HG03442 (cell line): Measurements from ENCODE around the gene RBPJ.
"Not testable (repeated sequence)": the region's sequence is repeated elsewhere in the genome, so short reads cannot be mapped to it uniquely, and the experiment has no call there.

Source experiments
- ATAC-seq: cut with Tn5 transposase; IDR thresholded peaks from one replicate; pipeline ENCODE4 v1.9.1; 2021; ENCODE audit warnings: mild to moderate bottlenecking, moderate library complexity; ENCODE audit not compliant: unreplicated experiment

The RBPJ gene

GRCh38 chr4:26300314-26301307 lies 20.2 kb upstream of the RBPJ start:
- ATAC-seq: no peak

DNA sequence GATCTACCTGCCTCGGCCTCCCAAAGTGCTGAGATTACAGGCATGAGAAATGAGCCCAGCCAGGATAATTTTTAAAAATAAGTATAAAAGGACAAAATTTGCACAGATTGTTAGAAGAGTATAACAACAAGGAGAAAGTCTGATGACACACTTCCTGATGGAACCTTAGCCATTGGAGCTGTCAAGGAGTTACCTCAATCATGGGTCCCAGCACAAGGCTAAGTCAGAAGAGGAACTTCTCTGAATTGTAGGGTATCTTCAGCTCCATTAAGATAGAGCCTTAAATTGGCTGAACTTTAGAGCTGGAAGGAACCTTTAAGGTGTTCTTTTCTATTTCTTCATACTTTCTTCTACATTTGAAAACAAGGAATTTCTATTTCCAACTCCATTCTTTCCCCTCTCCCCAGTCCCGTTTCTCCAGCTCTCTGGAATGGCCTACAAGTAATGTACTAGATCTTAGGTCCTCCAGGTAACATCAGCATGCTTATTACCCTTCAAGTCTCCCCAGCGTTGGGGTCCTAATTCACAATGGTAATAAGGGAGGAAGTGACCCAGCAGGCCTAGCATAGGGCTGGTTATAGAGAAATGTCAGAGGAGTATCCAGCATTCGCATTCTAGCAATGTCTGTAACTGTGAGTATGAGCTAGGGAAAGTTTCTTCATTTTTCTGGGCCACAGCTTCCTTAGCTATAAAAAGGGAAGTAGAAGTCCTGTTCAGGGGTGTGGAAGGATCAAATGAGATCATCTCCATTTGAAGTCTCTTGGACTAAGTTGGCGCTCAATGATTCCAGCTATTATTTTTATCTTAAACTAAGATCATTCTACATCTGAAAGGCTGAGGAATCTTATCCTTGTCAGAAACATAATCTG lies 18.5 kb upstream of the RBPJ start:
- ATAC-seq: no peak

DNA sequence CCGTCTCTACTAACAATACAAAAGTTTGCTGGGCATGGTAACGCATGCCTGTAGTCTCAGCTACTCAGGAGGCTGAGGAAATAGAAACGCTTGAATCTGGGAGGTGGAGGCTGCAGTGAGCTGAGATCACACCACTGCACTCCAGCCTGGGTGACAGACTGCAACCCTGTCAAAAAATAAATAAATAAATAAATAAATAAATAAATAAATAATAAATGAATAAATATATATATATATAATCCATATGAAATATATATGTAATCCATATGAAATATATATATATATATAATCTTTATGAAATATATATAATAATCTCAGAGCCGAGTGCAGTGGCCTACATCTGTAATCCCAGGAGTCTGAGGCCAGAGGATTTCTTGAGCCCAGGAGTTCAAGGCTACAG lies 17.8 kb upstream of the RBPJ start:
- ATAC-seq: no peak

- no peak for ATAC-seq
Measured at GRCh38 chr4:26307037-26307800, 13.6 kb upstream of the RBPJ start.

GRCh38 chr4:26308568-26308967 lies 12.2 kb upstream of the RBPJ start:
- no peak for ATAC-seq

- no peak for ATAC-seq
Measured at GRCh38 chr4:26310264-26310663, 10.6 kb upstream of the RBPJ start.

DNA sequence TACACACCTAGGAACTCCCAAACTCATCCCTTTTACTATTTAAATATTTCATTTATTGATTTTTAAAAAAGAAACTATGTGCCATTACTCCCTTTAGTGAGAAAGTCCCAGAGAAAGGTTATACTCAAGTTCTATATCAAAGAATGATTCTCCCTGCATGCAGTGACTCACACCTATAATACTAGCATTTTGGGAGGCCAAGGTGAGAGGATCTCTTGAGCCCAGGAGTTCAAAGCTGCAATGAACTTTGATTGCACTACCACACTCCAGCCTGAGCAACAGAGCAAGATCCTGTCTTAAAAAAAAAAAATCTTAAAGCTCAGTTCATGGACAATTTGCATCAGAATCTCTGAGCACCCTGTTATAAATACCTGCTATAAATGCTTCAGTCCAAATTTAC lies 9.2 kb upstream of the RBPJ start:
- no peak for ATAC-seq

GRCh38 chr4:26315316-26315932 lies 5.4 kb upstream of the RBPJ start:
- ATAC-seq: not testable (repeated sequence)

DNA sequence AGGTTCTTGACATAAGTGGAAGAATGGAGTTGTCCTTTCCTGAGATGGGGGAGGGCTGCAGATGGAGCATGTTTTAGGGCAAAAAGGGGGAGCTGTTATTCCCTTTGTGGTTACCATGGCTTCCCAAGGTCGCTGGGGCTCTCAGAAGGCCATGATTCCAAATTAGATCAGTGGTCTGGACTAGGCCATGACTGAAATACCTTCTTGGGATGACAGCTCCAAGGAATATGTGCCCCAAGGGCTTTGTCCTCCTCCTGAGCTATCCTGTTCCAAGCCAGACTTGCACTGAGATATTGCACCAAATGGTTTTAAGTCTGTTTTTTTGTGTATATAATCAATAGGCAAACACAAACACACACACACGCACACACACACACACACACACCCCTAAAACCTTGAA lies 3.0 kb upstream of the RBPJ start:
- no peak for ATAC-seq

- peak; percentile 64 for ATAC-seq
Measured at GRCh38 chr4:26319467-26319948, 1.3 kb upstream of the RBPJ start.

DNA sequence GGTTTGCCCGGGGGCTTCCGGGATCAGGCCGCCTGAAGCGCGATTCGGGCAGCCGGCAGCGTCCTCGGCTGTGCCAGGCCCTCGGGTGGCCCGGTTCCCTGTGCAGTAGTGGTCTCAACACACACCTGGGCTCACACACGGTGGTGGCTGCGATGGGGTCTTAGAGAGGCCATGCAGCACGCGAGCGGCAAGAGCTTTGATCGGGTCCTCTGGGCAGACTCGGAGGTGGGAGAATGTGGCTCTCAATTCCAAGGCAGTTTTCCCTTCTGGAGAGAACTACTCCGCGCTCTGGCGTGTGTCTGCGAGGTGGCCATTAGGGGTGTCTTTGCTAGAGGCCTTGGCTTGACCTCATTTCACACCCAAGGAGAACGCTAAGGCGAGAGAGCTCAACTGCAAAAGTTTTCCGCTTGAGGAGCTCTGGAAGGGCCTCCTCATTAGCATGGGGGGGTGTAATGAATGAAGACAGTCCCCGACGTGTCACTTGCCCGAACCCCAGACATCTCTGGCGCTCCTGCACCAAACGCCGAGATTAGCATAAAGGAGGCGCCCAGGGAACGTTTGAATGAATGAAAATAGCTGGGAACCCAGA lies 771 bp upstream of the RBPJ start:
- peak; percentile 17 for ATAC-seq

DNA sequence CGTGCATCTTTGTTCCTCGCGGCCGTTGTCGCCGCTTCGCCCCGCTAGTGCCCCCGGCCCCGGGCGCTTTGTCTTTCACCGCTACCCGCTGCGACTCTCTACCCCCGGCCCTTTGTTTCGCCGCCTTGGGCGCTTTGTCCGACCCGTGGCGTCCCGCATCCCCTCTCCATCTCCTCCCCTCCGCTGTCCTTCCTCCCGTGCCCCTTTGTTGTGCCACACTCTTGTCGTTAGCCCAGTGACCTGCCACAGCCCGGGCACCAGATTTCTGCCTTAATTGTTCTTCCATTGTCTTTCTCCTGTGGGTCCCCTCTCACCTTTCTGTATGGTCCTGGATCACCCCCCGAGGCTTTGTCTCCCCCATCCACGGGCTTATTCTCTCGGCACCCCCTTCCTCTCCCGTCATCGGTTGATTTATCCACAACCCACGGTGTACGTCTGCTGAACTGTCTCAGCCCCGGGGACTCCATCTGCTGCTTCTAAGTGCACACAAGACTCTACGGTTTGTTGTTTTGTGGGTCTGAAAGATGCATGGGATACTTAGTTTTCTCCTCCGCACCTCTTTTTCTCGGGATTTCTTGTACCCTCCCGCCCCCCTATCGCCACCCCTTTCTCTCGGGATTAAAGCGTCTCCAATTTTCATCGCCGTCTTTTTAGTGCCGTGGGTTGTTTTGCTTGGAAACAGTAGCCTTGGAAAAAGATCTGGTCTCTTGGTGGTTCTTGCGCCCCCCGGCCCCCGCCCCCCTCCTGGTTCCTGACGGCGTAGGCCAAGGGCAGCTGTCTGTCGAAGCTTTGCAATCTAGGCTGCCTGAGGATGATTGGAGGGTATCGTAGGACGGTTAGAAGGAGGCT lies 783 bp downstream of the RBPJ start:
- no peak for ATAC-seq

- ATAC-seq: no peak
Measured at GRCh38 chr4:26322346-26322745, 1.5 kb downstream of the RBPJ start.

DNA sequence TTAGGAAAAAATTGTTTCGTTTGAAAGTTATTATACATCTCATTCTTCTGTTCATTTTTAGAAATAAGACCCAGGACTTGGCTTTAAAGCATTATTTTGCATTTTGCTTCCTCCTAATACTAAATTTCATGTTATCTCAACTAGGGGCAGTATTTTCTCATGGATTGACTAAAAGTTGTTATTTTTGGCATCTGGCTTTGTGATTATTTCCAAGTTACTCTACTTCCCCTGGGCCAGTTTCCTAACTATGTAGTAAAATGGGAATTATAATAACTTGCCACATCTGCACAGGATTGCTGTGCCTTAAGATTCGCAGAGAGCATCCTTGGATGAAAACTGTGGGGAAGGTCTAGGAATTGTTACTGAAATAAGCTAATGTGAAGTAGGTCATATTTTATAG lies 3.0 kb downstream of the RBPJ start:
- no peak for ATAC-seq

DNA sequence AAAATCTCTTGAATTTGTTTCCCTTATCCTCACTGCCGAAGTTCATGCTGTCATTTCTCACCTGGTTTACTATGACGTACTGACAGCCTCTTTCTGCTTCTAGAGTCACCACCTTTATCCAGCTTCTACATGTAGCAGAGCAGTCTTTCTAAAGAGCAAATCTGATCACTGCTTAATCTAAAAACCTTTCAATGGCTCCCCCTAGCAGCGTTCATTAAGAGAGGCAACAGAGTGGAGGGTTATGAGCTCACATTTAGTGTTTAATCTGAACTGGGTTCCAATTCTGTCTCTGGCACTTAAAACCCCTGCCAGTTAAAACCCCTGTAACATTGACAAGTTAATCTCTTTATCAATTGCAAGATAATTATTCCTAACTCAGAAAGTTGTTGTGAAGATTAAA lies 4.4 kb downstream of the RBPJ start:
- no peak for ATAC-seq

GRCh38 chr4:26326791-26327190 lies 6.0 kb downstream of the RBPJ start:
- ATAC-seq: no peak

DNA sequence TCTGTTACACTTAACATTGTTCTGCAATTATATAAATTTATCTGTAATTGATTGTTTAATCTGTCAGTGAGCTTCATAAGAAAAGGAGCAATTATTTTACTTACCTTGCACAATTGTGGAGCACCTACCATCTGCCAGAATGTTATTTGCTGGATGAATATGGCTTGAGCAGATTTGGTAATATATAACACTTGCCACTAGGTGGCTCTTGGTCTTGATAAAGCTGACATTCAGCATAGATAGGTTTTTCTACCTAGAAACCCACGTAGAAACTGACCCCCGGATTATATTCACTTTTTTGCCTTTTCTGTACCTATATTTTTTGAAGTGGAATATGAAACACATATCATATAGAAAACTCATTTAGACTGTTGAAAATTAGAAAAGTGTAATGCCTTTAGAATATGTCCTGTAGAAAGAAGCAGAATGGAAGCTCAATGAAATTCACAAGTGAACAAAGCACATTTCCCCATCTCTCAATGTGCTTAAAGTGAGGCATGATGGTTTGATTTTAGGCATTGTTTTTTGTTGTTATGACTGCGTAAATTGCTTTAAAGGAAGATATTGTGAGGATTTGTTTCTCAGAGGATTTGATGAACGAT lies 9.5 kb downstream of the RBPJ start:
- ATAC-seq: peak; percentile 62

DNA sequence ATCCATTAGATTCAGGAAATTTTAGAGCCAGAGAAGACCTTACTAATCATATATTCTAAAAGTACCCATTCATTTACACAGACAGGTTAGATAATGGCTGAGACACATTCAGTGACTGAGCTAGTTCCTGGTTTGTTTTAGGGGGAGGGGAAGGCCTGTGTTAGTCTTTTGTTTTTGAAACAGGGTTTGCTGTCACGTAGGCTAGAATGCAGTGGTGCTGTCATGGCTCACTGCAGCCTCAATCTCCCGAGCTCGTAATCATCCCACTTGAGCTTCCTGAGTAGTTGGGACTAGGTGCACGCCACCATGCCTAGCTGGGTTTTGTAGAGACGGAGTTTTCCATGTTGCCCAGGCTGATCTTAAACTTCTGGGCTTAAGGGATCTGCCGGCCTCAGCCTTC lies 10.1 kb downstream of the RBPJ start:
- no peak for ATAC-seq
